HEK293 (cell line): ENCODE results near the gene PSMG2.
"Not testable (repeated sequence)": the region's sequence is repeated elsewhere in the genome, so short reads cannot be mapped to it uniquely, and the experiment has no call there.

Source experiments
- CTCF ChIA-PET: fragments of 350-600 bp; formaldehyde crosslinking; extraction: SDS; loops from one replicate; lab custom pipeline; 2021; ENCODE audit warnings: antibody characterized with exemption; lab: Yijun Ruan, JAX
- POLR2A ChIA-PET: fragments of 300-600 bp; formaldehyde crosslinking; extraction: SDS; loops from one replicate; lab custom pipeline; 2020; ENCODE audit warnings: antibody characterized with exemption, inconsistent platforms; lab: Yijun Ruan, JAX
- H3K27ac ChIP-seq: fragments of 200-500 bp; sonication (Bioruptor generic); 2 replicates; pipeline ENCODE4 v1.5.1; 2014; ENCODE audit warnings: low read depth, low read length, control low read depth, inconsistent platforms; ENCODE audit errors: extremely low read depth
- H3K36me3 ChIP-seq, 2 experiments: fragments of 200-500 bp in 1 of 2; sonication (Bioruptor generic) in 1 of 2; 1 replicate in 1 of 2; 2 replicates in 1 of 2; pipeline ENCODE4 v1.5.1; 2014 to 2017; ENCODE audit warnings: inconsistent platforms in 2 of 2, low read length in 2 of 2; ENCODE audit not compliant: control insufficient read depth in 2 of 2, insufficient read depth in 1 of 2
- H3K4me1 ChIP-seq: fragments of 200-500 bp; sonication (Bioruptor generic); 2 replicates; pipeline ENCODE4 v1.5.1; 2014; ENCODE audit warnings: mild to moderate bottlenecking, low read length, inconsistent platforms; ENCODE audit not compliant: control insufficient read depth, insufficient read depth
- H3K4me3 ChIP-seq: 2 replicates; pipeline ENCODE4 v1.5.1; 2011; ENCODE audit warnings: low read depth, mild to moderate bottlenecking, control low read depth, low read length, moderate library complexity
- H3K9me3 ChIP-seq: fragments of 200-500 bp; sonication (Bioruptor generic); 2 replicates; pipeline ENCODE4 v1.5.1; 2014; ENCODE audit warnings: low read depth, low read length, inconsistent platforms; ENCODE audit not compliant: control insufficient read depth, insufficient read depth
- BCL6B ChIP-seq: fragments of 450-650 bp; formaldehyde crosslinking; IDR thresholded peaks from 2 replicates; pipeline ENCODE4 v1.5.1; 2017; ENCODE audit warnings: missing biosample characterization, missing genetic modification characterization
- SP7 ChIP-seq: fragments of 450-650 bp; formaldehyde crosslinking; IDR thresholded peaks from 2 replicates; pipeline ENCODE4 v1.5.1; 2016; ENCODE audit warnings: missing biosample characterization, missing genetic modification characterization
- TRIM28 ChIP-seq: IDR thresholded peaks from 2 replicates; pipeline ENCODE4 v1.6.1; 2011; ENCODE audit warnings: low read length, control low read depth, borderline replicate concordance
- ZNF16 ChIP-seq: fragments of 450-650 bp; formaldehyde crosslinking; IDR thresholded peaks from 2 replicates; pipeline ENCODE4 v1.5.1; 2016; ENCODE audit warnings: low read depth, missing biosample characterization, missing genetic modification characterization
- ZNF169 ChIP-seq: fragments of 450-650 bp; formaldehyde crosslinking; IDR thresholded peaks from 2 replicates; pipeline ENCODE4 v1.5.1; 2016; ENCODE audit warnings: missing biosample characterization, missing genetic modification characterization
- ZNF324 ChIP-seq: fragments of 450-650 bp; formaldehyde crosslinking; IDR thresholded peaks from 2 replicates; pipeline ENCODE4 v1.5.1; 2016; ENCODE audit warnings: missing biosample characterization, missing genetic modification characterization
- ZNF341 ChIP-seq: fragments of 450-650 bp; formaldehyde crosslinking; IDR thresholded peaks from 2 replicates; pipeline ENCODE4; 2016; ENCODE audit warnings: low read depth, missing biosample characterization, missing genetic modification characterization
- ZNF426 ChIP-seq: fragments of 450-650 bp; formaldehyde crosslinking; IDR thresholded peaks from 2 replicates; pipeline ENCODE4 v1.5.1; 2017; ENCODE audit warnings: missing biosample characterization, missing genetic modification characterization, mild to moderate bottlenecking, inconsistent platforms, moderate library complexity
- ZNF555 ChIP-seq: fragments of 450-650 bp; formaldehyde crosslinking; conservative IDR thresholded peaks from 2 replicates; pipeline ENCODE4 v1.5.1; 2017; ENCODE audit warnings: missing biosample characterization, mild to moderate bottlenecking, missing genetic modification characterization, inconsistent platforms
- ZNF558 ChIP-seq: fragments of 450-650 bp; formaldehyde crosslinking; IDR thresholded peaks from 2 replicates; pipeline ENCODE4 v1.5.1; 2016; ENCODE audit warnings: missing biosample characterization, missing genetic modification characterization
- ZNF701 ChIP-seq: fragments of 450-650 bp; formaldehyde crosslinking; IDR thresholded peaks from 2 replicates; pipeline ENCODE4 v1.5.1; 2016; ENCODE audit warnings: missing biosample characterization, missing genetic modification characterization
- ZNF768 ChIP-seq: fragments of 450-650 bp; formaldehyde crosslinking; IDR thresholded peaks from 2 replicates; pipeline ENCODE4 v1.5.1; 2018; ENCODE audit warnings: missing biosample characterization, mild to moderate bottlenecking, missing genetic modification characterization
- ZNF777 ChIP-seq: fragments of 450-650 bp; formaldehyde crosslinking; IDR thresholded peaks from 2 replicates; pipeline ENCODE4 v1.5.1; 2017; ENCODE audit warnings: missing biosample characterization, missing genetic modification characterization, borderline replicate concordance
- ZXDB ChIP-seq: fragments of 450-650 bp; formaldehyde crosslinking; IDR thresholded peaks from 2 replicates; pipeline ENCODE4 v1.5.1; 2016; ENCODE audit warnings: missing biosample characterization, missing genetic modification characterization
- TF ChIP-seq, protein P1 (sequence below): fragments of 450-650 bp; formaldehyde crosslinking; IDR thresholded peaks from 2 replicates; pipeline ENCODE4 v1.5.1; 2016; ENCODE audit warnings: missing biosample characterization, missing genetic modification characterization
- TF ChIP-seq, protein P2 (sequence below): fragments of 450-650 bp; formaldehyde crosslinking; IDR thresholded peaks from 2 replicates; pipeline ENCODE4 v1.5.1; 2016; ENCODE audit warnings: missing biosample characterization, missing genetic modification characterization

PSMG2 gene

DNA sequence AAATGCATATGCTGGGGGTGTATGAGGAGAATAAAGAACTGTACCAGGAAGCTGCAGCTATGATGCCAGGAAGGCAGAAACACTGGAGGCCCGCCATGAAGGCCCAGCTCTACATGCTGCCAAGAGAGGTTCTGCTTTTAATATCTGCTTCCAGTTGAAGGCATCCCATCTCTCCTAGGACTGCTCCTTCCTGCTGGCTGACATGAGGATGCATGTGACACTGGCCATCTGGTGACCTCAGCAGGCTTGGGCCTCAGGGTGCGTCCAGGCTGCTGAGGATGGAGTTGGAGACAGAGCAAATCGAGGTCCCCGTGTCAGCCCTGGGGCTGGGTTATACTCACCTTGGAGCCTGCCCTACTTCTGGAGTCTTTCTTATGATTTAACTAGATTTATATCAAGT lies 49.0 kb downstream of the PSMG2 start:
- no peaks in the 10 kb centered on the region for H3K4me1 ChIP-seq
- no peaks in the 10 kb centered on the region for H3K36me3 ChIP-seq
- ChIA-PET CTCF (interaction anchor here (1.7 to 2.2 kb wide), 2 partner anchors 8 to 183 kb away, joined by 4 to 10 read pairs; no protein-coding TSS in a partner anchor), POLR2A (no interaction called here)
- no peak overlapping the region for H3K4me3 ChIP-seq
- TF ChIP-seq, protein P1, sequence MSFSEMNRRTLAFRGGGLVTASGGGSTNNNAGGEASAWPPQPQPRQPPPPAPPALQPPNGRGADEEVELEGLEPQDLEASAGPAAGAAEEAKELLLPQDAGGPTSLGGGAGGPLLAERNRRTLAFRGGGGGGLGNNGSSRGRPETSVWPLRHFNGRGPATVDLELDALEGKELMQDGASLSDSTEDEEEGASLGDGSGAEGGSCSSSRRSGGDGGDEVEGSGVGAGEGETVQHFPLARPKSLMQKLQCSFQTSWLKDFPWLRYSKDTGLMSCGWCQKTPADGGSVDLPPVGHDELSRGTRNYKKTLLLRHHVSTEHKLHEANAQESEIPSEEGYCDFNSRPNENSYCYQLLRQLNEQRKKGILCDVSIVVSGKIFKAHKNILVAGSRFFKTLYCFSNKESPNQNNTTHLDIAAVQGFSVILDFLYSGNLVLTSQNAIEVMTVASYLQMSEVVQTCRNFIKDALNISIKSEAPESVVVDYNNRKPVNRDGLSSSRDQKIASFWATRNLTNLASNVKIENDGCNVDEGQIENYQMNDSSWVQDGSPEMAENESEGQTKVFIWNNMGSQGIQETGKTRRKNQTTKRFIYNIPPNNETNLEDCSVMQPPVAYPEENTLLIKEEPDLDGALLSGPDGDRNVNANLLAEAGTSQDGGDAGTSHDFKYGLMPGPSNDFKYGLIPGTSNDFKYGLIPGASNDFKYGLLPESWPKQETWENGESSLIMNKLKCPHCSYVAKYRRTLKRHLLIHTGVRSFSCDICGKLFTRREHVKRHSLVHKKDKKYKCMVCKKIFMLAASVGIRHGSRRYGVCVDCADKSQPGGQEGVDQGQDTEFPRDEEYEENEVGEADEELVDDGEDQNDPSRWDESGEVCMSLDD (tag by site-specific recombination), result no peak
- TF ChIP-seq ZNF16, result no peak
- TF ChIP-seq ZNF169 (tag by site-specific recombination), result no peak
- no peak for TF ChIP-seq SP7 (tag by site-specific recombination)
- no peak for TF ChIP-seq TRIM28
- H3K9me3 ChIP-seq, result no peaks in the 10 kb centered on the region
- H3K27ac ChIP-seq, result no peak overlapping the region

GRCh38 chr18:12754511-12754910 lies 51.7 kb downstream of the PSMG2 start:
- TF ChIP-seq ZNF426 (no peak), ZXDB (tag by site-specific recombination) (no peak), ZNF324 (no peak), ZNF555 (tag by site-specific recombination) (no peak), ZNF777 (tag by site-specific recombination) (no peak), ZNF701 (tag by site-specific recombination) (no peak), ZNF768 (no peak), ZNF558 (no peak), ZNF341 (tag by site-specific recombination) (no peak)
- TF ChIP-seq, protein P2, sequence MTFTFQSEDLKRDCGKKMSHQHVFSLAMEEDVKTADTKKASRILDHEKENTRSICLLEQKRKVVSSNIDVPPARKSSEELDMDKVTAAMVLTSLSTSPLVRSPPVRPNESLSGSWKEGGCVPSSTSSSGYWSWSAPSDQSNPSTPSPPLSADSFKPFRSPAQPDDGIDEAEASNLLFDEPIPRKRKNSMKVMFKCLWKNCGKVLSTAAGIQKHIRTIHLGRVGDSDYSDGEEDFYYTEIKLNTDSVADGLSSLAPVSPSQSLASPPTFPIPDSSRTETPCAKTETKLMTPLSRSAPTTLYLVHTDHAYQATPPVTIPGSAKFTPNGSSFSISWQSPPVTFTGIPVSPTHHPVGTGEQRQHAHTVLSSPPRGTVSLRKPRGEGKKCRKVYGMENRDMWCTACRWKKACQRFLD (tag by site-specific recombination), result no peak
- CTCF ChIA-PET, result no interaction called here
- Histone ChIP-seq H3K4me3 (no peak overlapping the region), H3K36me3 (no peaks in the 10 kb centered on the region), H3K27ac (no peak overlapping the region), H3K4me1 (no peaks in the 10 kb centered on the region), H3K9me3 (no peaks in the 10 kb centered on the region)
- POLR2A ChIA-PET, result no interaction called here

DNA sequence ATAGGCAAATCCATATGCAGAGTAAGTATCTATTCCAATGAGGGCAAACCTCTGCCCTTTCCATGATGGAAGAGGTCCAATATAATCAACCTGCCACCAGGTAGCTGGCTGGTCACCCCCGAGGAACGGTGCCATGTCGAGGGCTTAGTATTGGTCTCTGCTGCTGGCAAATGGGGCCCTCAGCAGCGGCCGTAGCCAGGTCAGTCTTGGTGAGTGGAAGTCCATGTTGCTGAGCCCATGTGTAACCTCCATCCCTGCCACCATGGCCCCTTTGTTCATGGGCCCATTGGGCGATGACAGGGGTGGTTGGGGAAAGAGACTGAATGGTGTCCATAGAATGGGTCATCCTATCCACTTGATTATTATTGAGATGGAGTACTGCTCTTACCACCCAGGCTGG lies 52.8 kb downstream of the PSMG2 start:
- CTCF ChIA-PET, result interaction anchor here (0.6 kb wide), 1 partner anchor 168 kb away, joined by 3 read pairs; no protein-coding TSS in a partner anchor
- H3K9me3 ChIP-seq, H3K4me1 ChIP-seq, H3K4me3 ChIP-seq, POLR2A ChIA-PET, H3K27ac ChIP-seq, H3K36me3 ChIP-seq: not testable (repeated sequence)

GRCh38 chr18:12756619-12757239 lies 53.9 kb downstream of the PSMG2 start:
- H3K4me1 ChIP-seq, H3K9me3 ChIP-seq, H3K36me3 ChIP-seq, POLR2A ChIA-PET, H3K27ac ChIP-seq, H3K4me3 ChIP-seq: not testable (repeated sequence)
- TF ChIP-seq BCL6B (tag by site-specific recombination), result peak; percentile 85
- CTCF ChIA-PET, result interaction anchor here (0.6 kb wide), 2 partner anchors 24 to 151 kb away, joined by 3 read pairs; no protein-coding TSS in a partner anchor

- H3K36me3 ChIP-seq, H3K4me3 ChIP-seq, H3K4me1 ChIP-seq, H3K27ac ChIP-seq, POLR2A ChIA-PET, H3K9me3 ChIP-seq, CTCF ChIA-PET: not testable (repeated sequence)
These were observed 55.7 kb downstream of the PSMG2 start for GRCh38 chr18:12758566-12758965.
